HG03066 (cell line): ENCODE measurements around the gene ARRDC5.
"Not testable (repeated sequence)": the region's sequence is repeated elsewhere in the genome, so short reads cannot be mapped to it uniquely, and the experiment has no call there.

Experiments used
- ATAC-seq: cut with Tn5 transposase; IDR thresholded peaks from one replicate; pipeline ENCODE4 v1.9.1; 2021; ENCODE audit warnings: low read depth; ENCODE audit not compliant: unreplicated experiment

ARRDC5 gene

GRCh38 chr19:4902796-4903195 lies at the start of gene ARRDC5:
TSS of gene ARRDC5 (minus strand) at chr19:4902896. CDS start at chr19:4902825, 71 bp downstream.
- ATAC-seq: no peak

GRCh38 chr19:4951656-4952055 lies 49.0 kb upstream of the ARRDC5 start:
- no peak for ATAC-seq

- not testable (repeated sequence) for ATAC-seq
Observed at GRCh38 chr19:4950650-4951049, 48.0 kb upstream of the ARRDC5 start.

GRCh38 chr19:4941638-4942169 lies 39.0 kb upstream of the ARRDC5 start:
- ATAC-seq: not testable (repeated sequence)

- no peak for ATAC-seq
Observed at GRCh38 chr19:4939466-4939865, 36.8 kb upstream of the ARRDC5 start.

GRCh38 chr19:4938461-4938860 lies 35.8 kb upstream of the ARRDC5 start:
- ATAC-seq: not testable (repeated sequence)

- no peak for ATAC-seq
Observed at GRCh38 chr19:4937060-4937459, 34.4 kb upstream of the ARRDC5 start.

GRCh38 chr19:4935444-4935843 lies 32.7 kb upstream of the ARRDC5 start:
- no peak for ATAC-seq

GRCh38 chr19:4933528-4933927 lies 30.8 kb upstream of the ARRDC5 start:
- no peak for ATAC-seq

- ATAC-seq: no peak
Observed at GRCh38 chr19:4932711-4933110, 30.0 kb upstream of the ARRDC5 start.

GRCh38 chr19:4930664-4931063 lies 28.0 kb upstream of the ARRDC5 start:
- no peak for ATAC-seq

GRCh38 chr19:4929186-4929585 lies 26.5 kb upstream of the ARRDC5 start:
- ATAC-seq: no peak

GRCh38 chr19:4923276-4923747 lies 20.6 kb upstream of the ARRDC5 start:
- ATAC-seq: no peak

GRCh38 chr19:4922530-4923275 lies 20.0 kb upstream of the ARRDC5 start:
- ATAC-seq: no peak

GRCh38 chr19:4916292-4917082 lies 13.8 kb upstream of the ARRDC5 start:
- no peak for ATAC-seq

GRCh38 chr19:4914736-4915501 lies 12.2 kb upstream of the ARRDC5 start:
- ATAC-seq: no peak

GRCh38 chr19:4913996-4914735 lies 11.5 kb upstream of the ARRDC5 start:
- ATAC-seq: no peak

- ATAC-seq: no peak
Observed at GRCh38 chr19:4911786-4912672, 9.3 kb upstream of the ARRDC5 start.

- ATAC-seq: no peak
Observed at GRCh38 chr19:4911314-4911713, 8.6 kb upstream of the ARRDC5 start.
